B cell (primary cell): ENCODE measurements around the gene KLHL17. TPM values are rescaled to one million over a fixed set of nuclear protein-coding genes. Genes with fewer than 3 reads are reported as not detected.

Experiments
- ATAC-seq: fragments of 200-7000 bp; cut with Tn5 transposase; one replicate; pipeline ENCODE4 v1.10.0; 2021; ENCODE audit warnings: low read depth, mild to moderate bottlenecking, moderate number of reproducible peaks, moderate library complexity
- CTCF ChIA-PET: fragments of 350-600 bp; sonication (Branson Sonifier 250); formaldehyde crosslinking; loops from one replicate; lab custom pipeline; 2021; ENCODE audit warnings: antibody characterized with exemption, inconsistent platforms; lab: Charles Lee
- POLR2A ChIA-PET: fragments of 350-600 bp; sonication (Branson Sonifier 250); formaldehyde crosslinking; loops from one replicate; lab custom pipeline; 2021; ENCODE audit warnings: antibody characterized with exemption; lab: Charles Lee
- DNase-seq: peaks from one replicate; pipeline ENCODE4 v3.0.0; 2013
- H2AFZ ChIP-seq: 2 replicates; pipeline ENCODE4 v1.6.1; 2012; ENCODE audit warnings: mild to moderate bottlenecking, low read depth, low read length; ENCODE audit not compliant: insufficient read depth, poor library complexity, severe bottlenecking
- H3K27ac ChIP-seq, 2 donors: 1 replicate in 1 of 2; 2 replicates in 1 of 2; pipeline ENCODE4 v1.5.1; 2012 to 2013; ENCODE audit warnings: low read length in 2 of 2, mild to moderate bottlenecking in 2 of 2, moderate library complexity in 1 of 2
- H3K27me3 ChIP-seq, 4 experiments: fragments of 200-600 bp in 1 of 4; sonication (generic) in 1 of 4; replicated peaks in 1 of 4; 1 replicate in 2 of 4; 2 replicates in 2 of 4; pipeline versions ENCODE4 v1.6.1 to v1.7.0; 2013 to 2016; ENCODE audit warnings: low read length in 3 of 4, mild to moderate bottlenecking in 2 of 4, mixed read lengths in 1 of 4, moderate library complexity in 1 of 4; ENCODE audit not compliant: insufficient read depth in 4 of 4, control insufficient read depth in 3 of 4; ENCODE audit errors: control extremely low read depth in 1 of 4
- H3K36me3 ChIP-seq, 2 experiments: replicated peaks in 1 of 2; 1 replicate in 1 of 2; 2 replicates in 1 of 2; pipeline versions ENCODE4 v1.6.1 to v1.7.1; 2013; ENCODE audit warnings: low read length in 1 of 2; ENCODE audit not compliant: insufficient read depth in 2 of 2, control insufficient read depth in 1 of 2; ENCODE audit errors: control extremely low read depth in 1 of 2, extremely low read depth in 1 of 2
- H3K4me1 ChIP-seq, 2 donors: fragments of 200-600 bp in 1 of 2; sonication (generic) in 1 of 2; 1 replicate in 1 of 2; 2 replicates in 1 of 2; pipeline versions ENCODE4 v1.5.1 to v1.6.1; 2013 to 2017; ENCODE audit warnings: low read length in 2 of 2; ENCODE audit not compliant: control insufficient read depth in 2 of 2, insufficient read depth in 2 of 2
- H3K4me2 ChIP-seq: replicated peaks from 2 replicates; pipeline ENCODE3; 2012; ENCODE audit warnings: mild to moderate bottlenecking, low read depth, low read length; ENCODE audit not compliant: poor library complexity, severe bottlenecking
- H3K4me3 ChIP-seq, 5 experiments: fragments of 200-600 bp in 1 of 5; sonication (generic) in 1 of 5; 1 replicate in 3 of 5; 2 replicates in 2 of 5; pipeline versions ENCODE4 v1.5.1 to v1.7.0; 2011 to 2016; ENCODE audit warnings: low read length in 4 of 5, mild to moderate bottlenecking in 4 of 5, low read depth in 2 of 5, control low read depth in 1 of 5, moderate library complexity in 1 of 5; ENCODE audit not compliant: insufficient read depth in 1 of 5; ENCODE audit errors: control extremely low read depth in 1 of 5, extremely low read depth in 1 of 5
- H3K79me2 ChIP-seq: fragments of 200-600 bp; sonication (generic); one replicate; pipeline ENCODE4 v1.6.0; 2016; ENCODE audit warnings: low read length; ENCODE audit not compliant: control insufficient read depth, insufficient read depth
- H3K9ac ChIP-seq: fragments of 200-600 bp; sonication (generic); 2 replicates; pipeline ENCODE4 v1.6.1; 2017; ENCODE audit warnings: mild to moderate bottlenecking, low read length, moderate library complexity
- H3K9me3 ChIP-seq, 3 donors: one replicate each; pipeline versions ENCODE4 v1.6.1 to v1.7.1; 2013; ENCODE audit warnings: low read length in 2 of 3; ENCODE audit not compliant: control insufficient read depth in 2 of 3, insufficient read depth in 1 of 3; ENCODE audit errors: control extremely low read depth in 1 of 3
- H4K20me1 ChIP-seq: 2 replicates; pipeline ENCODE4 v1.6.0; 2012; ENCODE audit warnings: mild to moderate bottlenecking, low read length; ENCODE audit not compliant: insufficient read depth, control insufficient read depth, poor library complexity, severe bottlenecking
- H3K27ac Mint-ChIP-seq: one replicate; pipeline ENCODE4 v1.8.0; 2021; ENCODE audit warnings: mixed read lengths
- H3K27me3 Mint-ChIP-seq: one replicate; pipeline ENCODE4 v1.8.0; 2021; ENCODE audit warnings: mixed read lengths
- H3K4me1 Mint-ChIP-seq: one replicate; pipeline ENCODE4 v1.8.0; 2021; ENCODE audit warnings: mixed read lengths
- H3K4me3 Mint-ChIP-seq: one replicate; pipeline ENCODE4 v1.8.0; 2021; ENCODE audit warnings: mixed read lengths
- H3K9me3 Mint-ChIP-seq: one replicate; pipeline ENCODE4 v1.8.0; 2022; ENCODE audit warnings: mixed read lengths; ENCODE audit not compliant: insufficient read depth
- EZH2 ChIP-seq: IDR thresholded peaks from 2 replicates; pipeline ENCODE4 v1.6.1; 2012; ENCODE audit warnings: borderline replicate concordance, low read depth, mild to moderate bottlenecking, moderate library complexity, low read length; ENCODE audit not compliant: insufficient read depth, poor library complexity, severe bottlenecking
- WGBS: methylation state at CpG from one replicate; pipeline ENCODE4 v1.1.5; 2013; ENCODE audit warnings: missing lambda C conversion rate; ENCODE audit not compliant: insufficient coverage; 5-methylcytosine and 5-hydroxymethylcytosine counted together
- intact Hi-C: fragments of 100-400 bp; cut with micrococcal nuclease; formaldehyde crosslinking; loops from one replicate; pipeline ENCODE4 v1.10.0; 2022
- polyA plus RNA-seq: library from polyadenylated mRNA; depleted of rRNA; stranded (reverse); fragments of >200 nt; gene quantifications from 2 replicates; pipeline ENCODE4 v1.2.3, GENCODE V29; 2012
- total RNA-seq, 2 donors: library from RNA; stranded (reverse); fragments of 120-200 nt in 1 of 2; gene quantifications; 1 replicate in 1 of 2; 2 replicates in 1 of 2; pipeline versions ENCODE4 v1.2.3 to v1.2.4, GENCODE V29; 2013 to 2022
- TF ChIP-seq, protein P1 (sequence below): fragments of 200-600 bp; IDR thresholded peaks from one replicate; pipeline ENCODE4 v1.8.0; 2022; ENCODE audit warnings: antibody characterized with exemption, mild to moderate bottlenecking

Gene KLHL17
- total and polyA plus RNA-seq, 2 donors (not counting 1 experiment from before 2014, with no cell fraction given), result 30.1 to 57.5 TPM

DNA sequence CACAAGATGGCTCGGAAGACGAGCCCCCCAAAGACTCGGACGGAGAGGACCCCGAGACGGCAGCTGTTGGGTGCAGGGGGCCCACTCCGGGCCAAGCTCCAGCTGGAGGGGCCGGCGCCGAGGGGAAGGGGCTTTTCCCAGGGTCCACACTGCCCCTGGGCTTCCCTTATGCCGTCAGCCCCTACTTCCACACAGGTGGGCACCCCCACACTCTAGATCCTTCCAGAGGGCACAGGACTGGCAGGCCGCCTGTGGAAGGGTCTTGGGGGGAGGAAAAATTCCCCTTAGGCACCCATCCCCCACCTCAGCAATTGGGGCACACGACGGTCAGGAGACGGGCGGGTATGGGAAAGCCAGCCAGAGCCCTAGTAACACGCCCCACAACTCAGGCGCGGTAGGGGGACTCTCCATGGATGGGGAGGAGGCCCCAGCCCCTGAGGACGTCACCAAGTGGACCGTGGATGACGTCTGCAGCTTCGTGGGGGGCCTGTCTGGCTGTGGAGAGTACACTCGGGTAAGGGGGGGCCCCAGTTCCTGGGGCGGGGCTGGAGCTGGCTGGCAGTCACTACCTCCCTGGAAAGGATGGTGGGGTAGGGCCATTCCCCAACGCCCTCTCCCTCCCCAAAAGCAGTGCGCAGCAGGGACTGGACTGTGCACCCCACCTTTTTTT lies 17.4 kb upstream of the KLHL17 start:
- Histone ChIP-seq H3K4me3 (no peak overlapping the region), H3K27ac (no peak overlapping the region), H3K9me3 (peaks cover 0 to 5% (median 0%) of the 10 kb centered on the region in 3 donors), H3K79me2 (no peaks in the 10 kb centered on the region), H4K20me1 (peaks cover 17% of the 10 kb centered on the region), H3K4me1 (peaks cover 30 to 31% of the 10 kb centered on the region in 2 donors), H3K9ac (peak overlapping the region; percentile 62), H2AFZ (no peak overlapping the region), H3K4me2 (peak overlapping the region; percentile 90), H3K27me3 (peaks cover 0 to 44% (median 20%) of the 10 kb centered on the region in 4 experiments), H3K36me3 (peaks cover 0 to 28% of the 10 kb centered on the region in 2 experiments)
- WGBS, result 23% methylated on average over 16 of the region's 27 CpGs
- intact Hi-C loops, result no loop called here
- POLR2A ChIA-PET, result interaction anchor here (0.6 to 0.7 kb wide), 2 partner anchors 12 to 59 kb away, joined by 3 to 4 read pairs; no protein-coding TSS in a partner anchor
- H3K27ac Mint-ChIP-seq, result no peak overlapping the region
- H3K9me3 Mint-ChIP-seq, result no peaks in the 10 kb centered on the region
- no peak for ATAC-seq
- TF ChIP-seq, protein P1, sequence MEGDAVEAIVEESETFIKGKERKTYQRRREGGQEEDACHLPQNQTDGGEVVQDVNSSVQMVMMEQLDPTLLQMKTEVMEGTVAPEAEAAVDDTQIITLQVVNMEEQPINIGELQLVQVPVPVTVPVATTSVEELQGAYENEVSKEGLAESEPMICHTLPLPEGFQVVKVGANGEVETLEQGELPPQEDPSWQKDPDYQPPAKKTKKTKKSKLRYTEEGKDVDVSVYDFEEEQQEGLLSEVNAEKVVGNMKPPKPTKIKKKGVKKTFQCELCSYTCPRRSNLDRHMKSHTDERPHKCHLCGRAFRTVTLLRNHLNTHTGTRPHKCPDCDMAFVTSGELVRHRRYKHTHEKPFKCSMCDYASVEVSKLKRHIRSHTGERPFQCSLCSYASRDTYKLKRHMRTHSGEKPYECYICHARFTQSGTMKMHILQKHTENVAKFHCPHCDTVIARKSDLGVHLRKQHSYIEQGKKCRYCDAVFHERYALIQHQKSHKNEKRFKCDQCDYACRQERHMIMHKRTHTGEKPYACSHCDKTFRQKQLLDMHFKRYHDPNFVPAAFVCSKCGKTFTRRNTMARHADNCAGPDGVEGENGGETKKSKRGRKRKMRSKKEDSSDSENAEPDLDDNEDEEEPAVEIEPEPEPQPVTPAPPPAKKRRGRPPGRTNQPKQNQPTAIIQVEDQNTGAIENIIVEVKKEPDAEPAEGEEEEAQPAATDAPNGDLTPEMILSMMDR, result no peak
- no peak for TF ChIP-seq EZH2
- CTCF ChIA-PET, result interaction anchor here (0.7 to 1.5 kb wide), 3 partner anchors 38 to 1150 kb away, joined by 3 to 6 read pairs (median 4); no protein-coding TSS in a partner anchor
- H3K4me1 Mint-ChIP-seq, result peaks cover 14% of the 10 kb centered on the region
- peak; percentile 34 for DNase-seq
- H3K4me3 Mint-ChIP-seq, result peak overlapping the region; percentile 37
- peaks cover 18% of the 10 kb centered on the region for H3K27me3 Mint-ChIP-seq
